Measurements from ENCODE around the gene THBD. TPM values are rescaled to one million over a fixed set of nuclear protein-coding genes. Genes with fewer than 3 reads are reported as not detected.

The THBD gene
- total and polyA plus RNA-seq, 2 of the 4 experiments (the other 2 are of a cell fraction), result 0.07 TPM; not detected in 1

- no peaks in the 10 kb centered on the region for H3K36me3 ChIP-seq (ENCODE audit: control insufficient read depth, insufficient read depth, low read length)
- H3K23ac ChIP-seq (ENCODE audit: low read depth, low read length), result no peak overlapping the region
- intact Hi-C loops (cut with micrococcal nuclease), result no loop called here
- H3K9me3 ChIP-seq (ENCODE audit: control insufficient read depth, insufficient read depth, low read length), result no peaks in the 10 kb centered on the region
- no peak overlapping the region for H3K56ac ChIP-seq (ENCODE audit: extremely low read depth, insufficient read depth, low read length)
- H3K4me2 ChIP-seq (ENCODE audit: low read depth, low read length), result no peak overlapping the region
- H3K27ac ChIP-seq (ENCODE audit: insufficient read depth, low read length), result no peak overlapping the region
- no peak for TF ChIP-seq MXI1 (IDR thresholded peaks at IDR 0.05; ENCODE audit: borderline replicate concordance, low read depth, low read length)
- TF ChIP-seq FOS (IDR thresholded peaks at IDR 0.05; ENCODE audit: low read depth, low read length), result no peak
- TF ChIP-seq MAFK (IDR thresholded peaks at IDR 0.05; ENCODE audit: low read depth, low read length), result no peak
- TF ChIP-seq RFX5 (IDR thresholded peaks at IDR 0.05; ENCODE audit: low read depth, low read length), result no peak
- no peak for TF ChIP-seq RCOR1 (IDR thresholded peaks at IDR 0.05; ENCODE audit: insufficient replicate concordance, low read length)
- no peak for TF ChIP-seq POLR2A (IDR thresholded peaks at IDR 0.05; ENCODE audit: low read depth, low read length)
- TF ChIP-seq NFE2L2 (IDR thresholded peaks at IDR 0.05; ENCODE audit: low read depth, low read length), result no peak
- TF ChIP-seq RAD21 (IDR thresholded peaks at IDR 0.05; ENCODE audit: low read length), result no peak
- TF ChIP-seq MAZ (IDR thresholded peaks at IDR 0.05; ENCODE audit: borderline replicate concordance, low read depth, low read length), result no peak
- no peak overlapping the region for H4K8ac ChIP-seq (ENCODE audit: low read depth in 2 of 2, low read length in 2 of 2)
- H2AK5ac ChIP-seq (ENCODE audit: low read depth, low read length), result no peak overlapping the region
- H3K27me3 ChIP-seq (ENCODE audit: control insufficient read depth, insufficient read depth, low read length), result peaks cover 16% of the 10 kb centered on the region
- no peaks in the 10 kb centered on the region for H3K79me1 ChIP-seq (ENCODE audit: low read depth in 1 of 2, low read length in 2 of 2)
- dilution Hi-C loops (cut with HindIII; ENCODE audit: low sequenced_read_pairs, unreplicated experiment), result no loop called here
- no peak overlapping the region for H3K4ac ChIP-seq (ENCODE audit: low read depth, low read length)
- ATAC-seq (ENCODE audit: low read depth) (no peak), DNase-seq (no peak)
- in situ Hi-C loops (cut with MboI; ENCODE audit: low sequenced_read_pairs), result loop anchor here (10.0 kb wide), 1 partner anchor 286 kb away; no protein-coding TSS in a partner anchor
- peaks cover 10% of the 10 kb centered on the region; the same call in 1 of the 2 replicates for H3K4me1 ChIP-seq (ENCODE audit: control insufficient read depth, insufficient read depth, low read length)
- CTCF ChIA-PET, result no interaction called here
- BruUV-seq (replicated peaks), result no TSS peak
- no peak overlapping the region for H2BK5ac ChIP-seq (ENCODE audit: low read depth, low read length, poor library complexity, severe bottlenecking)
- H2BK20ac ChIP-seq (ENCODE audit: low read depth, low read length), result no peak overlapping the region
- H4K91ac ChIP-seq (ENCODE audit: insufficient read depth, low read depth, low read length), result no peak overlapping the region
- H3K18ac ChIP-seq (ENCODE audit: low read depth, low read length), result no peak overlapping the region
- POLR2A ChIA-PET (ENCODE audit: unreplicated experiment), result no interaction called here
- WGBS, 2 experiments (ENCODE audit: extremely low coverage in 2 of 2, insufficient read length in 1 of 2), result no CpG with 5 or more reads among the region's 3 CpGs
- no peak overlapping the region for H3K4me3 ChIP-seq (ENCODE audit: insufficient read depth, low read depth, low read length)
- no peak overlapping the region for H3K14ac ChIP-seq (replicated peaks; ENCODE audit: low read depth, low read length)
- H4K20me1 ChIP-seq (ENCODE audit: insufficient read depth, low read length), result no peaks in the 10 kb centered on the region
- 0 out of 2 replicates have a peak, but pooled peaks cover 2% of the 10 kb centered on the region for H3K9me1 ChIP-seq (ENCODE audit: insufficient read depth, low read length)
- H2AFZ ChIP-seq (replicated peaks; ENCODE audit: low read length, poor library complexity), result no peak overlapping the region
- no peak overlapping the region for H2BK15ac ChIP-seq (ENCODE audit: low read depth, low read length)
- no peak overlapping the region for H2AK9ac ChIP-seq (replicated peaks; ENCODE audit: low read depth, low read length, poor library complexity)
- H2BK120ac ChIP-seq (ENCODE audit: low read depth, low read length), result no peak overlapping the region
- H4K5ac ChIP-seq (ENCODE audit: low read depth, low read length), result no peak overlapping the region
- H3K9ac ChIP-seq (ENCODE audit: low read depth, low read length), result no peak overlapping the region
Measured at GRCh38 chr20:23059001-23059400, 9.5 kb upstream of the THBD start.
